Measurements from ENCODE around the gene S100A9. TPM values are rescaled to one million over a fixed set of nuclear protein-coding genes. Genes with fewer than 3 reads are reported as not detected.
A peak's percentile ranks its signal among the peaks of the same experiment; 100 is the strongest.

Gene S100A9
- 1,000 to 10,000 TPM in 6 of 7 donors, 100 to 1,000 TPM in 1; 961 to 6,984 (median 2,755) TPM for total RNA-seq
- polyA plus RNA-seq, result 1,000 to 10,000 TPM in 2 of 3 donors, 100 to 1,000 TPM in 1; 947 to 4,509 (median 1,446) TPM
- long read RNA-seq, donor 1, transcript S100A9-201 (3 exons, 577 nt), result major isoform, 46 of 112 reads
- long read RNA-seq, donor 1, partial matches to known transcripts, result 66 of 112 reads
- long read RNA-seq, donor 1, other reads (novel, unspliced or antisense), result 0 of 112 reads
- long read RNA-seq, donor 2, transcript S100A9-201 (3 exons, 577 nt), result major isoform, 15 of 26 reads
- long read RNA-seq, donor 2, partial matches to known transcripts, result 11 of 26 reads
- long read RNA-seq, donor 2, other reads (novel, unspliced or antisense), result 0 of 26 reads

GRCh38 chr1:153357853-153358690 lies at the start of gene S100A9:
Gene S100A9, plus strand, starts transcription at chr1:153357854. Its CDS starts 430 bp downstream, at chr1:153358284.
- Histone ChIP-seq H3K9me3 (no peaks in the 10 kb centered on the region), H3K4me1 (peaks cover 4 to 53% (median 15%) of the 10 kb centered on the region in 6 donors), H3K27me3 (replicated peaks in 1 of 7) (peaks cover 0 to 20% (median 0%) of the 10 kb centered on the region in 7 donors), H3K36me3 (peaks cover 0 to 27% (median 0%) of the 10 kb centered on the region in 6 donors), H3K27ac (peak within 1 kb of the TSS in 7 of 8 donors; percentile 71 to 95 (median 86)), H3K4me3 (peak within 1 kb of the TSS in 7 of 8 donors; percentile 4 to 64 (median 34))
- DNase-seq, result peak; percentile 63
- WGBS, 5 donors, result 46 to 70% (median 57%) methylated on average over 11 of the region's 11 CpGs
- intact Hi-C loops (cut with DNase I; ENCODE audit: low total_unique reads), result loop anchor here (10.0 kb wide), 1 partner anchor 207 kb away; the partner anchor contains the start of gene S100A2
- TF ChIP-seq POLR2A (IDR thresholded peaks at IDR 0.05), result no peak
- TF ChIP-seq POLR2AphosphoS5 (IDR thresholded peaks at IDR 0.05), result peak in 1 of 3 donors; percentile 91
- peak in 1 of 11 experiments; percentile 3 for TF ChIP-seq CTCF (IDR thresholded peaks at IDR 0.05 in 8 of 11, conservative IDR thresholded peaks at IDR 0.05 in 3 of 11)

GRCh38 chr1:153308540-153308939 lies 49.1 kb upstream of the S100A9 start:
- Histone ChIP-seq H3K9me3 (no peaks in the 10 kb centered on the region), H3K36me3 (no peaks in the 10 kb centered on the region), H3K27me3 (replicated peaks in 1 of 7) (peaks cover 0 to 17% (median 0%) of the 10 kb centered on the region in 7 donors), H3K27ac (no peak overlapping the region), H3K4me3 (no peak overlapping the region), H3K4me1 (no peaks in the 10 kb centered on the region)
- intact Hi-C loops (cut with DNase I; ENCODE audit: low total_unique reads), result no loop called here
- no peak for TF ChIP-seq CTCF (IDR thresholded peaks at IDR 0.05 in 8 of 11, conservative IDR thresholded peaks at IDR 0.05 in 3 of 11)
- no peak for TF ChIP-seq POLR2AphosphoS5 (IDR thresholded peaks at IDR 0.05)
- TF ChIP-seq POLR2A (IDR thresholded peaks at IDR 0.05), result no peak
- WGBS, 5 donors, result 69 to 90% (median 79%) methylated on average over 2 of the region's 2 CpGs
- DNase-seq, result no peak

DNA sequence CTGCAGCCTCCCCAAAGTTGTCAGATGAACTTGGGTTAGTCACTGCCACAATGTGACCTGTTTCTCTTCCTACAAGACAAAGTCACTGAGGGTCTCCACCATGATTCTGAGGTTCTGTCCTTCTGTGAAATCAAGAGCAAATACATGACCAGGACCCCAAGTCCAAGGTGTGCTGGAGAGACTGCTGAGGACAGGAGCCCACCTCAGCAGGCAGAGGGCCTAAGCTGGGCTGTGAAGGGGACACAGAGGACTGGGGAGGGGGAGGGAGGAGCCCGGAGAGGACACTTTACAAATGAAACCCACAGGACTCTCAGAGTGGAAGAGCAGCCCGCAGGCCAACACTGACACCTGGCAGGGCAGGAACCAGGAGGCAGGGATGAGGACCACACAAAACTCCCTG lies 48.2 kb upstream of the S100A9 start:
- no peak for TF ChIP-seq POLR2A (IDR thresholded peaks at IDR 0.05)
- H3K9me3 ChIP-seq, result peaks cover 0 to 2% (median 0%) of the 10 kb centered on the region in 8 donors

DNA sequence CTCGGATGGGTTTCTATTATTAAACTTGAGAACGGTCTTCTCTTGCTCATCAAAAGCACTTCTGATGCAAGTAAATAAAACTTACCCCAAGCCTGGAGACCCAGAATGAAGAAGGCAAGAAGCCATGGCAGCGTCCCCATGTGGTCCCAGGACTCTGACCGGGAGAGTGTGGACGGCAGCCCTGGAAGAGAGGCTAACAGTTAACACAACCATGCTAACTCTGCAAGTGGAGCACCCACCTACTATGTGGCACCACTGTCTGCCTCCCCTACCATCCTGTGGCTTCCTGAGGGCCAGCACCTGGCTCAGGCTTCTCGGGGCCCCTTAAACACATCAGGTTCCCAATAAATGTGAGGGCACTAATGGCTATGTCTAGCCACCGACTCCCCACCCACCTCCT lies 47.1 kb upstream of the S100A9 start:
- intact Hi-C loops (cut with DNase I; ENCODE audit: low total_unique reads), result no loop called here
- no peak overlapping the region for H3K4me3 ChIP-seq
- H3K27ac ChIP-seq, result no peak overlapping the region
- H3K27me3 ChIP-seq (replicated peaks in 1 of 7), result peaks cover 0 to 17% (median 0%) of the 10 kb centered on the region in 7 donors
- TF ChIP-seq POLR2AphosphoS5 (IDR thresholded peaks at IDR 0.05), result no peak
- TF ChIP-seq POLR2A (IDR thresholded peaks at IDR 0.05), result no peak
- no peak for TF ChIP-seq CTCF (IDR thresholded peaks at IDR 0.05 in 8 of 11, conservative IDR thresholded peaks at IDR 0.05 in 3 of 11)
- no peaks in the 10 kb centered on the region for H3K36me3 ChIP-seq
- WGBS, 5 donors, result 64 to 77% (median 69%) methylated on average over 7 of the region's 7 CpGs
- H3K4me1 ChIP-seq, result no peaks in the 10 kb centered on the region
- no peak for DNase-seq
- peaks cover 0 to 4% (median 0%) of the 10 kb centered on the region in 8 donors for H3K9me3 ChIP-seq

More for the DNA sequence above, 48.2 kb upstream of the S100A9 start:
- Histone ChIP-seq H3K4me1 (no peaks in the 10 kb centered on the region), H3K27me3 (replicated peaks in 1 of 7) (peaks cover 0 to 17% (median 0%) of the 10 kb centered on the region in 7 donors), H3K36me3 (no peaks in the 10 kb centered on the region), H3K27ac (no peak overlapping the region), H3K4me3 (no peak overlapping the region)
- DNase-seq, result no peak
- intact Hi-C loops (cut with DNase I; ENCODE audit: low total_unique reads), result no loop called here
- 56 to 82% (median 76%) methylated on average over 2 of the region's 2 CpGs for WGBS, 5 donors
